Motor neuron (in vitro differentiated cells): Measurements from ENCODE around the gene NUDT19. TPM values are rescaled to one million over a fixed set of nuclear protein-coding genes. Genes with fewer than 3 reads are reported as not detected.
"Not testable (repeated sequence)": the region's sequence is repeated elsewhere in the genome, so short reads cannot be mapped to it uniquely, and the experiment has no call there.

ENCODE experiments used
- ATAC-seq, 8 experiments: fragments of 200-7000 bp; cut with Tn5 transposase; replicated peaks in 6 of 8; 2 replicates each; pipeline ENCODE4 v1.8.0; 2021; ENCODE audit warnings: mild to moderate bottlenecking in 8 of 8, moderate library complexity in 8 of 8
- H3K27ac ChIP-seq, 2 donors: fragments of 250-450 bp; sonication (Bioruptor Pico); 2 replicates each; pipeline ENCODE4 v1.9.0; 2021; ENCODE audit warnings: antibody characterized with exemption in 2 of 2, mild to moderate bottlenecking in 2 of 2, moderate library complexity in 1 of 2
- H3K4me1 ChIP-seq, 2 donors: fragments of 250-450 bp; sonication (Bioruptor Pico); replicated peaks in 1 of 2; 2 replicates each; pipeline ENCODE4 v1.6.1; 2021; ENCODE audit warnings: antibody characterized with exemption in 2 of 2, mild to moderate bottlenecking in 2 of 2, moderate library complexity in 1 of 2
- H3K4me3 ChIP-seq, 5 donors: fragments of 250-450 bp; sonication (Bioruptor Pico); 2 replicates each; pipeline ENCODE4 v1.9.0; 2021; ENCODE audit warnings: antibody characterized with exemption in 5 of 5, mild to moderate bottlenecking in 5 of 5, moderate library complexity in 4 of 5
- WGBS, 10 experiments: fragments of 450-650 bp; shearing (Covaris generic); methylation state at CpG; one replicate each; pipeline ENCODE4 v1.0.0; 2022; 5-methylcytosine and 5-hydroxymethylcytosine counted together
- in situ Hi-C, 9 experiments: fragments of 400-800 bp; cut with MboI; loops; one replicate each; pipeline ENCODE4 v1.15.0; 2021; ENCODE audit warnings: low sequenced_read_pairs in 9 of 9, low pct_unique_long_range_greater_than_20kb in 2 of 9; ENCODE audit not compliant: unreplicated experiment in 9 of 9
- total RNA-seq, 8 experiments: library from RNA; unstranded; fragments of 300-600 nt; gene quantifications; 2 replicates each; pipeline versions ENCODE4 v1.2.3 to v1.2.4, GENCODE V29; 2022

Gene NUDT19
- total RNA-seq, result 10 to 100 TPM in 3 of 8 experiments, 1 to 10 TPM in 5; 3.3 to 25.5 (median 5.4) TPM

DNA sequence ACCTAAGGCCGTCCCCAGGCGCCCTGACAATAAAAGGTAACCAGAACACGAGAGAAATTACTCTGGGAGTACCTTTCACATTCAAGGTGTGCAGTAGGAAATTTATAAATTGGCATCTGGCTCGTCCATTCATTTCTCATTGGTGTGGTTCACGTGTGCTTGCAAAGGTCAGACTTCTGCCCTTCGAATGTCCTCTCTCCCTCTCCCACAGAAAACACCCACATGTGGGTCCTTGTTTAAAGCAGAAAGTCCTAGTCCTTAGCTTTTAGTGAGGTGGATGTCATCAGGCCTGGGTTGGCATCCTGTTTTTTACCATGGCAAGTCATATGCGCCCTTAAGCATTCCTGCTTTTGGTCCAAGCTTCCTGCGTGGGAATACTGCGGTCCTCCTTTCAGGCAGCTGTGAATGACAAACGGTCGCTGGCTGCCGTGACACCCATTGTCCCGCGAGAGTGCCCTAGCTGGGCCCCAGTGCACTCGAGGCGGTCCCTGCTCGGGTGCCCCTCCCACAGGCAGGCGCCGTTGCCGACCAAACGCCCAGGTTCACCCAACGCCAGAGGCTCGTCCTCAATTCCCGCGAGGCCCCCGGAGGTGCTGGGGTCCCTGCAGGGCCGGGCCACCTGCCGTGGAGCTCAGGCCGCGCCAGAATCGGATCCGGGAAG is at the start of gene NUDT19:
Gene NUDT19, plus strand, starts transcription at position 531 of the 661 bp plus-strand sequence. CDS start 140 bp downstream, outside the sequence.
- H3K27ac ChIP-seq, result peak within 1 kb of the TSS; percentile 82 to 85
- peak within 1 kb of the TSS; percentile 59 to 80 (median 70) for H3K4me3 ChIP-seq
- ATAC-seq, result peak; percentile 85 to 98 (median 96)
- H3K4me1 ChIP-seq, result peaks cover 20 to 32% of the 10 kb centered on the region in 2 donors
- in situ Hi-C loops, result no loop called here
- 0 to 90% (median 34%) methylated on average over 1 to 14 of the region's 32 CpGs; no CpG with 5 or more reads in 2 of the 10 experiments for WGBS, 10 experiments

DNA sequence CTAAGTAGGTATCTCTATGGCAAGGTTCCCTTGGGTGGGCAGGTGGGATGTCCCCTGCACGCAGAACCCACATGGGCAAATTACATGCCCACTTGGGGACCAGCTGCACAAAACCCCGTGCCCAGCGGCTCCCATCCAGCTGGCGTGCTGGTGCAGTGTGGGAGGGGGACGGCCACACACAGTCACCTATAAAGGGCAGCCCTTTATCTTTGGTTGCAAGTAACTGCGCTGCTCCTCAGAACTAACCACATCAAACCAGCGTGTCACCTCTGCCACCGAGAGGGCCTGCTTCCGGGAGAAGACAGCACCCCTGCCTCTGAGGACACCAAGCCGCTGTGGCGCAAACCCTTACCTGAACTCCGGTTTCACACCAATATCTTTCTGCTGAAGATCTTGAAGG is 48.9 kb upstream of the NUDT19 start:
- no peak for ATAC-seq
- Histone ChIP-seq H3K27ac (no peak overlapping the region), H3K4me1 (no peaks in the 10 kb centered on the region), H3K4me3 (no peak overlapping the region)
- in situ Hi-C loops, result no loop called here
- 92 to 100% (median 95%) methylated on average over 1 to 9 of the region's 12 CpGs; no CpG with 5 or more reads in 5 of the 10 experiments for WGBS, 10 experiments

DNA sequence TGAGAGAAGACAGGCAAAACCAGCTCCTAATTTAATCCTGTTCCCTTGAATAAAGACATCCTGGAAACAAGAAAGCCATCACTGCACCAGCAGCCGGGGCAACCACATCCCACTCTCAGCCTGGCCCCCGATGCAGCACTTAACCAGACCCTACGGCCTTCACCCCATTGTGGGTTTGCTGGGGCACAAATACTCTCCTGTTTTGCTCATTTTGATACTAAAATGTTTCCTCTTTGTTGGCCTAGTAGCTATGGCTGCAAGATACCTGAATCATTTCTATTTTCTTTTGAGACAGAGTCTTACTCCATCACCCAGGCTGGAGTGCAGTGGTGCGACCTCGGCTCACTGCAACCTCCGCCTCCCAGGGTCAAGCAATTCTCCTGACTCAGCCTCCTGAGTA is 45.1 kb upstream of the NUDT19 start:
- Histone ChIP-seq H3K4me1 (peaks cover 0 to 2% of the 10 kb centered on the region in 2 donors), H3K27ac (no peak overlapping the region), H3K4me3 (no peak overlapping the region)
- in situ Hi-C loops, result no loop called here
- ATAC-seq, result no peak
- 58 to 90% (median 85%) methylated on average over 2 to 3 of the region's 6 CpGs; no CpG with 5 or more reads in 6 of the 10 experiments for WGBS, 10 experiments

DNA sequence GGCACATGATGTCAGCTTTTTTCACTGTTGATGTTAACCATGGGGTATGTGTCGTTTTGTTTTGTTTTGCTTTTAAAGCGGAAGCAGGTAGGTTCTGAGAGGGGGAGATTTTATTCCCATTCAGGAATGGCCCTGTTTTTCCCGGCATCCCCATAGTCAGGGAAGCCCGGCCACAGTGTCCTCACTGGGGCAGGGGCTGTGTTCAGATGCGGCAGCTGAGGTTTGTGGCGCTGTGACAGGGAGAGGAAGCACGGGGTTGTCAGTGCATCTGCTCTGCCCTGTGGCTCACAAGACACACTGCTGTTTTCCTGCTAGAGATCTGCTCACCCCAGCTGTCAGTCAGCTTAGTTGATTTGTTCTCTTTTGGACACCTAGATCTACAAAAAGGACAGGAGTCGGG is 44.3 kb upstream of the NUDT19 start:
- Histone ChIP-seq H3K4me1 (peaks cover 2 to 7% of the 10 kb centered on the region in 2 donors), H3K4me3 (no peak overlapping the region), H3K27ac (no peak overlapping the region)
- 79 to 100% (median 100%) methylated on average over 1 to 6 of the region's 8 CpGs; no CpG with 5 or more reads in 1 of the 10 experiments for WGBS, 10 experiments
- no peak for ATAC-seq
- in situ Hi-C loops, result no loop called here

DNA sequence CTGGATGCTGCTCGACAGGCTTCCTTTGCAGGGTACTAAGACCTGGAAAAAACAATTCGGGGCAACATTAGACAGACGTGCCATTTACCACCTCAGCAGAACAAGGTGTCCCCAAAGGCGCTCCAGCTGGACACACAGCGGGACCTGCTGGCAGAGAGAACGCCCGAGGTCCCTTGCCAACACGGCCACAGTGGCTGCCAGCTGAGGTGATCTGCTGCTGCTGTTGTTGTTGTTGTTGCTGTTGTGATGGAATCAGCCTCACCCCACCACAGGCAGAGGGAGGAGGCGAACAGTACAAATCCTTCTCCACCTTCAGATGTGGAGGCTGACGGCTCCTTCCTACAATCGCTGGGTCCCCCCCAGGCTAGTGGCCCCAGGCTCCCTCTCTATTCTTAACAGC is 41.9 kb upstream of the NUDT19 start:
- Histone ChIP-seq H3K4me1 (peaks cover 2 to 7% of the 10 kb centered on the region in 2 donors), H3K27ac (no peak overlapping the region), H3K4me3 (no peak overlapping the region)
- no peak for ATAC-seq
- in situ Hi-C loops, result no loop called here
- 79 to 100% (median 96%) methylated on average over 1 to 4 of the region's 11 CpGs; no CpG with 5 or more reads in 4 of the 10 experiments for WGBS, 10 experiments

DNA sequence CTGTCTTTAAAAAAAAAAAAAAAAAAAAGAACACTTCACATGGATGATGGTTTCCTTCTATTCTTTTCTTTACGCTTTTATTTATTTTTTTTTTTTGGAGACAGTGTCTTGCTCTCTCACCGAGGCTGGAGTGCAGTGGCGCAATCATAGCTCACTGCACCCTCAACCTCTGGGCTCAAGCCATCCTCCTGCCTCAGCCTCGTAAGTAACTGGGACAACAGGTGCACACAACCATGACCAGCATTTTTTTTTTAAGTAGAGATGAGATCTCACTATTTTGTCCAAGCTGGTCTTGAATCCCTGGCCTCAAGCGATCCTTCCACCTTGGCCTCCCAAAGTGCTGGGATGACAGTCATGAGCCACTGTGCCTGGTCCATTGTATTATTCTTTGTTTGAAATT is 41.0 kb upstream of the NUDT19 start:
- in situ Hi-C loops, result no loop called here
- 74 to 100% (median 89%) methylated on average over 2 to 5 of the region's 5 CpGs; no CpG with 5 or more reads in 2 of the 10 experiments for WGBS, 10 experiments
- Histone ChIP-seq H3K4me3 (no peak overlapping the region), H3K4me1 (peaks cover 2 to 7% of the 10 kb centered on the region in 2 donors), H3K27ac (no peak overlapping the region)
- no peak for ATAC-seq

DNA sequence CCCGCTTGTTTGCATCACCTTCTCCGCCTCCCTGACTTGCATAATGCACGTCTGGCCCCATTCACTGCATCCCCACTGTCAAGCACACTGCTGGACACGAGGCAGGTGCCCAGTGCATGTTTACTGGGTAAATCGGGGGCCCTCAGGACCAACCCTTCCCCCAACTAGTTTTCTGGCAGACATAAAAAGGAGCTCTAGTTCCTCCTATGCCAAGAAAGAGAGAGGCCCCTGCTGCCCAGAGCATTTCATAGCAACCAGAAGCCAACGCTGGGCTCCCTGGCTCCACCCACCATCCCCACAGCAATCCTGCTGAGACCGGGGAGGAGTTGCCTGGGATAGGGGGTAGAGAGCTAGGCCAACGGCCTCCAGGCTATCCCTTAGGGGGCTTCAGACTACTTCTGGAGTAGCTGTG is 39.9 kb upstream of the NUDT19 start:
- ATAC-seq, result peak in 6 of 8 experiments; percentile 53 to 96 (median 80)
- Histone ChIP-seq H3K4me3 (no peak overlapping the region), H3K4me1 (peaks cover 2 to 7% of the 10 kb centered on the region in 2 donors), H3K27ac (peak overlapping the region in 1 of 2 donors; percentile 19)
- in situ Hi-C loops, result no loop called here
- WGBS, 10 experiments, result 0 to 74% (median 50%) methylated on average over 1 to 3 of the region's 8 CpGs; no CpG with 5 or more reads in 5 of the 10 experiments

DNA sequence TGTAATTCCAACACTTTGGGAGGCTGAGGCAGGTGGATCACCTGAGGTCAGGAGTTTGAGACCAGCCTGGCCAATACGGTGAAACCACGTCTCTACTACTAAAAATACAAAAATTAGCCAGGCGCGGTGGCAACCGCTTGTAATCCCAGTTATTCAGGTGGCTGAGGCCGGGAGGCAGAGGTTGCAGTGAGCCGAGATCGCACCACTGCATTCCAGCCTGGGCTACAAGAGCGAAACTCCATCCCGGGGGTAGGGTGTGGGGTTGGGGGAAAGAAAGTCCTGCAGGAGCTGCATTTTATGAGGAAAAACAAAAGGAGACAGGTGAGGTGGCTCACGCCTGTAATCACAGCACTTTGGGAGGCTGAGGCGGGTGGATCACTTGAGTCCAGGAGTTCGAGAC is 39.3 kb upstream of the NUDT19 start:
- in situ Hi-C loops, result not testable (repeated sequence)

DNA sequence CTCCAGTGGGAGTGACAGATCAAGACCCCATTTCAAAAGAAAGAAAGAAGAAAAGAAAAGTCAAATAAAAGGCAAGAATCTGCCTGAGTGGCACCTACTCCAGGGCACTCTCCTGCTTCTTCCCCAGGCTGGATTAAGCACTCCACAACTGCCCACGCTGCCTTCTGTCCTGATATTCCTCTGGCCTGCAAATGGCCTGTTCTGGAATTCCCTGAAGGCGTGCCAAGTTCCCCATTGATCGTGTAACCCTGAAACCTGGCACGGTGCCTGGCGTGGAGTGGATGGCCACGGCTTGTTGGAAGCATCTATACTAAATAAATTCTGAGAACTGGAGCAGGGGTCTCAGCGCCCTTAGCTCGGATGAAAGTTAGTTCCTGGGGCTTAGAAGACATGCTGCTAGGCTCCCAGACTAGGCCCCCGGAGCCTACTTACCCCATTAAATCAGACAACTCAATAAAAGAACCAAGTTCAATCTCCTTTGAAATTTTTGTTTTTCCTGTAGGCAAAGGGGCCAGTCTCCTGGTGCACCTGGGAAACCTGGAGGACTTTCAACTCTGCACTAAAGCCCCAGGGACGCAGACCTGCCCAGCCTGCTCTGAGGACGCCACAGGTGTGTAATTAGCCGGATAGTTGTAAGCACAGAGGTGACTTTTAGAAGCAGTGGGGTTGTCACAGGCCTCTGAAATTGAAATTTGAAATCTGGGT is 38.6 kb upstream of the NUDT19 start:
- peak in 3 of 8 experiments; percentile 32 to 53 (median 33) for ATAC-seq
- Histone ChIP-seq H3K4me1 (peaks cover 2 to 7% of the 10 kb centered on the region in 2 donors), H3K4me3 (no peak overlapping the region), H3K27ac (no peak overlapping the region)
- in situ Hi-C loops, result no loop called here
- WGBS, 10 experiments, result 20 to 100% (median 99%) methylated on average over 1 to 7 of the region's 12 CpGs; no CpG with 5 or more reads in 4 of the 10 experiments

More for the DNA sequence above, 39.3 kb upstream of the NUDT19 start:
- WGBS, 10 experiments, result 90 to 100% (median 93%) methylated on average over 1 to 5 of the region's 13 CpGs; no CpG with 5 or more reads in 5 of the 10 experiments
- not testable (repeated sequence) for ATAC-seq, H3K27ac ChIP-seq, H3K4me3 ChIP-seq, H3K4me1 ChIP-seq

DNA sequence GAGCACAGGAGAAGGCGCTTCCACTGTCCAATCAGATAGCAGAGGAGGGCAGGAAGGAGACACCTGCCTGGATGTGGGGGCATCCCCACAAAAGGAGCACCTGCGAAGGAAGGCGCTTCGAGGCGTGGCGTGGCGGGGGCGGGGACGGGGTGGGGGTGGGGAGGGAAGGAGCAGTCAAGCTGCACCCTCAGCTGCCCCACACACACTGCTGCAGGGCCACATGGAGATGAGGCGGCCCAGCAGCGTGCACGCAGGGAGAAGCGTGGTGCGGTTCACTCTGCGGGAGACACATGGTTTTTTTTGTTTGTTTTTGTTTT is 38.1 kb upstream of the NUDT19 start:
- no peak for ATAC-seq
- H3K4me3 ChIP-seq, result no peak overlapping the region
- no peak overlapping the region for H3K27ac ChIP-seq
- peaks cover 2 to 7% of the 10 kb centered on the region in 2 donors for H3K4me1 ChIP-seq
- 100% methylated on average over 1 of the region's 15 CpGs; no CpG with 5 or more reads in 8 of the 10 experiments for WGBS, 10 experiments
- in situ Hi-C loops, result no loop called here

DNA sequence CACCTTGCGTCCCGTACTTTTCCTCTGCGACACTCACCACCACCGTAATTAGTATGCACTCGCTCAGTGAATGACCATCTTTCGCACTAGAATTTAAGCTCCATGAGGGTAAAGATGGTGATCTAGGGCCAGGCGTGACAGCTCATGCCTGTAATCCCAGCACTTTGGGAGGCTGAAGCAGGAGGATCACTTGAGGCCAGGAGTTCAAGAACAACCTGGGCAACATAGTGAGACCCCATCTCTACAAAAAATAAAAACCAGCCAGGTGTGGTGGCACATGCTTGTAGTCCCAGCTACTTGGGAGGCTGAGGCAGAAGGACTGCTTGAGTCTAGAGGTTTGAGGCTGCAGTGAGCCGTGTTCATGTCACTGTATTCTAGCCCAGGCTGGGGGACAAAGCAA is 35.2 kb upstream of the NUDT19 start:
- H3K4me1 ChIP-seq, H3K4me3 ChIP-seq, ATAC-seq, in situ Hi-C loops, H3K27ac ChIP-seq: not testable (repeated sequence)
- 92 to 100% (median 100%) methylated on average over 1 to 8 of the region's 8 CpGs; no CpG with 5 or more reads in 1 of the 10 experiments for WGBS, 10 experiments

DNA sequence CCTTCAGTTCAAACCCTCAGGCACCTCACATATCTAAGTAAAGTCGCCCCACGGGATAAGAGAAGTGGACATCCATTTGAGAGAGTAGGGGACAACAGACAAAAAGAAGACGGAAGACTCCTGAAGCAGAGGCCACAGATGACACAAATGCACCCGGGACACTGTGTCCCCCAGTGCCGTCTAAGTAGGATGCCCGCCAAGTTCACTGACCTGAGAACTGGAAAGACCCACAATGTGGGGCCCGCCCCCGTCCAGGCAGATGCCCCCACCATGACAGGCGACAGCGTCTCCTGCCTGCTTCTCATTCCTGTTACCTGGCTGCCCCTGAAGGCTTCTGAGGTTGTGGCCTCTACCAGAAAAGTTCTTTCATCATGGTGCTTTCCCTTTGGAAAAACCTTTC is 33.5 kb upstream of the NUDT19 start:
- Histone ChIP-seq H3K4me1 (no peaks in the 10 kb centered on the region), H3K4me3 (no peak overlapping the region), H3K27ac (no peak overlapping the region)
- no peak for ATAC-seq
- 84 to 100% (median 100%) methylated on average over 1 to 6 of the region's 10 CpGs; no CpG with 5 or more reads in 4 of the 10 experiments for WGBS, 10 experiments
- in situ Hi-C loops, result no loop called here

DNA sequence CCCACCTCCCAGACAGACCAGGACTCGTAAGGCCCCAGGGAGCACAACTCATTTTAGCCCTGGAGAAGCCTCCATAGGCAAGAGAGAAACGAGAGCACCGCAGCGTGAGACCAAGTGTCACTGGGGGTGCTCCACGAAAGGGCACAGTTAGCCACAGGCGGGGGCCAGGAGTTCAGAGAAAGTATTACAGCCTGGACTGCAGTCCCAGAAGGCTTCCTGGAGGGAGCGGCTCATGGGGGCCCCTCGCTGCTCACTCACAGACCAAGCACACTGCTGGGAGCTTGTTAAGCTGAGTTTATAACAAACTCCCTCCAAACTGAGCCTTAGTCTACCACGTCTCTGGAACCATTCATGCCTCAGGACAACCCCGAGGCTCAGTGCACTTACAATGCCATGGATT is 33.1 kb upstream of the NUDT19 start:
- in situ Hi-C loops, result no loop called here
- Histone ChIP-seq H3K27ac (no peak overlapping the region), H3K4me1 (no peaks in the 10 kb centered on the region), H3K4me3 (no peak overlapping the region)
- WGBS, 10 experiments, result 71 to 100% (median 90%) methylated on average over 1 to 8 of the region's 10 CpGs; no CpG with 5 or more reads in 4 of the 10 experiments
- no peak for ATAC-seq
